Measurements from ENCODE around the gene DNAJB12.
"Not testable (repeated sequence)": the region's sequence is repeated elsewhere in the genome, so short reads cannot be mapped to it uniquely, and the experiment has no call there.

Gene DNAJB12

DNA sequence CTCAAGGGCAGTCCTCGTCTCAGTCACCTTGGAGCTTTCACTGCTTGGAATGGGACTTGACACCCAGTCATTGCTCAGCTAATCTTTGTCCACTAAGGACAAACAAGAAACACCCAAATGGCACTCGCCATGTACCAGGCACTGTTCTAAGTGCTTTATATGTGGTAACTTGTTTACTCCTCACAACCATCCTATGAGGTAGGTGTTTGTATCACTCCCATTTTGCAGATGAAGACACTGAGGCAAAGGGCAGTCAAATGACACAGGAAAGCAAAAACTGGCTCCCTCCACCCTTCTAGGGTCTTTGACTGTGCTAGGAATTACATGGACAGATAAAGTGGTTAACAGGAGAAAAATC is 24.7 kb downstream of the DNAJB12 start:
- no peak for DNase-seq

DNA sequence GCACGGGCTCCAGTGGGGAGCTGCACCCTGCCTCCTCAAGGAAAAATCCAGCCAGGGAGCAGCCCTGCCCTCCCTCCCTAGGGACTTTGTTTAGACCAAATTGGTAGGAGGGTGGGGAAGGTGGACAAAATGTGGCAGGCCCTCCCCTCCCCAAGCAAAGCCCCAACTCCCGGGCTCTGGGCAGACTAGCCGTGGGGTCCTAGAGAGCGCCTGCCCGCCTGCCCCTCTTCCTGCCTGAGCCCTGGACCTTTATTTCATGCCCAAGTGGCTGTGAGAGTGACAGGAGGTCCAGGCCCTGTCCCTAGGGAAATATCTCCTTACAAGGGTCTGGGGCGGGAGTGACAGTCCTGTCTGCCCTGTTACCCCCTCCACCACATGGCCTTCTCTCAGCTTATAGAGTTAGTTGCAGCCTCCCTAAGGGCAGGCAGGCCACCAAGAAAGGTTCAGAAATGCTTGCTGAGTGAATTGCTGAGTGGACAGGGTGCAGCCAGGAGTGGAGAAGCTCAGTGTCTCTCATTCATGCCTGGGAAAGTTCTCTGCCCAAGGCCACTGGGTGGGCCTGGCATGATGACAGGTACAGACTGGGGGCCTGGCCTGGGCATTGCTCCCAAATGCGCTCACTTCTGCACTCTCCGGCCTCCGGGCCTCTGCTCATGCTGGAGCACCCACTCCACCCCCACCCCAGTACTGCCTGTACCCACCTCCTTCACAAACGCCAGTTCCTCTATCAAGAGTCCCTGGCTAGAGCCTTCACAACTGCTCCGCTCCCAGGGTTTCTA is 25.2 kb downstream of the DNAJB12 start:
- DNase-seq = no peak

DNA sequence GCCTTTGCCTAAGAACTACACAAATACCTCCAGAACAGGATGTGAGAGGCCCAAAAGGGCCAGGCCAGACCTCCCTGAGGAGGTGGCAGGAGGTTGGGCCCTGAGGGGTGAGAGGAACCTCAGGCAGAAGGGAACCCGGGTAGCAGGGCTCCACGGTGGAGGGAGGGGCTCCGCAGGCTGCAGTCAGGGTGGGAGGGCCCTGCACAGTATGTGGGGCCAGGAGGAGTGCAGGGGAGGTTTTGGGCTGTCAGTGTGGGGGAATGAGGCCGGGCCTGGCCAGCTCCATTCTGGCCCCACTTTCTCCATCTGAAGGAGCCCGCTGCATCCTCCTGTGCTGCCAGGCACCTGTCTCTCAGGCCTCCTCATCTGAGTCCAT is 25.9 kb downstream of the DNAJB12 start:
- DNase-seq = no peak

DNA sequence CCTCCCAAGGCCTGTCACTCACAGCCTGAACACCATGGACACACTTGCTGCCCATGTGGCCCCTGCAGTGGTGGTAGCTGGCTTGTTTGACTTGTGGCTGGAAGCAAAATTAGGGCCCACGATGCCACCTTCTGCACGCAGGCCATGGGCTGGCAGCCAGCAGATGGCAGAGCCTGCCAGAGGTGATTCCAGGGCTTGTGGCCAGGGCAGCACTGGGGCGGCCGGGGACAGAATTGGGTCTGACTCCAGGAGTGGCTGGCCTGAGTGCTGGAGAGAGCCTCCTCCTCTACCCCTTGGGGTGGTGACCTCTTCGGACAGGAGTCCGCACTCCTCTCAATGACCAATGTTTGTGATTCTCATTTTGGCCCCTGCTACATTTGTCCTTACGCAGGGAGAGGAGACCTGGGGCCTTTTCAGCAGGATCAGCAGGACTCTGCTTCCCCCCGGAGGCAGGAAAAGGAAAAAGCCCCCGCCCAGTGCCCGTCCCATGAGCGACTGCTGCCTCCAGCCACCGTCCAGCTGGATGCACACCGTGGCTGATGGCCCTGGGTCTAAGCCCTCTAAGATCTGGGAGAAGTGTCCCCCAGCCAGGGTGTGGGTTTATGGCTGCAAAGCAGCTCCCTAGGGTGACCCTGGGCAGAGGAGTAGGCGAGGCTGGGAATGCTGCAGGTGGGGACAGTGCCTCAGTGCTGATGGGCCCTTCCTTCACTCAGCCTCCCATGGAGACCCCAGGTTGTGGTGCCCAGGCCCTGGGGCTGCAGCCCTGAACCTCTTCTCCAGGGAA is 26.5 kb downstream of the DNAJB12 start:
- DNase-seq = peak; percentile 81

DNA sequence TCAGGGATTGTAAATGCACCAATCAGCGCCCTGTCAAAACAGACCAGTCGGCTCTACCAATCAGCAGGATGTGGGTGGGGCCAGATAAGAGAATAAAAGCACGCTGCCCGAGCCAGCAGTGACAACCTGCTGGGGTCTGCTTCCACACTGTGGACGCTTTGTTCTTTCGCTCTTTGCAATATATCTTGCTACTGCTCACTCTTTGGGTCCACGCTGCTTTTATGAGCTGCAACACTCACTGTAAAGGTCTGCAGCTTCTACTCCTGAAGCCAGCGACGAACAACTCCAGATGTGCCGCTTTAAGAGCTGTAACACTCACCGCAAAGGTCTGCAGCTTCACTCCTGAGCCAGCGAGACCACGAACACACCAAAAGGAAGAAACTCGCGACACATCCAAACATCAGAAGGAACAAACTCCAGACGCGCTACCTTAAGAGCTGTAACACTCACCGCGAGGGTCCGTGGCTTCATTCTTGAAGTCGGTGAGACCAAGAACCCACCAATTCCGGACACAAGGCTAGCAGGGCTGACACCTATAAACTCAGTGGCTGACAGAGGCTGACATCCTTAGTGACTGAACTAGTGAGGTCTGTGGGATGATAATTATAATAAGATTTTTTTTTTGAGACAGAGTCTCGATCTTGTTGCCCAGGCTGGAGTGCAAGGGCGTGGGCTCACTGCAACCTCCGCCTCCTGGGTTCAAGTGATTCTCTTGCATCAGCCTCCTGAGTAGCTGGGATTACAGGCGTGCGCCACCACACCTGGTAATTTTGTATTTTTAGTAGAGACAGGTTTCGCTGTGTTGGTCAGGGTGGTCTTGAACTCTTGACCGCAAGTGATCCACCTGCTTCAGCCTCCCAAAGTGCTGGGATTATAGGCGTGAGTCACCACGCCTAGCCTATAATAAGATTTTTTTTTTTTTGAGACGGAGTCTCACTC is 27.8 kb downstream of the DNAJB12 start:
- DNase-seq = not testable (repeated sequence)

DNA sequence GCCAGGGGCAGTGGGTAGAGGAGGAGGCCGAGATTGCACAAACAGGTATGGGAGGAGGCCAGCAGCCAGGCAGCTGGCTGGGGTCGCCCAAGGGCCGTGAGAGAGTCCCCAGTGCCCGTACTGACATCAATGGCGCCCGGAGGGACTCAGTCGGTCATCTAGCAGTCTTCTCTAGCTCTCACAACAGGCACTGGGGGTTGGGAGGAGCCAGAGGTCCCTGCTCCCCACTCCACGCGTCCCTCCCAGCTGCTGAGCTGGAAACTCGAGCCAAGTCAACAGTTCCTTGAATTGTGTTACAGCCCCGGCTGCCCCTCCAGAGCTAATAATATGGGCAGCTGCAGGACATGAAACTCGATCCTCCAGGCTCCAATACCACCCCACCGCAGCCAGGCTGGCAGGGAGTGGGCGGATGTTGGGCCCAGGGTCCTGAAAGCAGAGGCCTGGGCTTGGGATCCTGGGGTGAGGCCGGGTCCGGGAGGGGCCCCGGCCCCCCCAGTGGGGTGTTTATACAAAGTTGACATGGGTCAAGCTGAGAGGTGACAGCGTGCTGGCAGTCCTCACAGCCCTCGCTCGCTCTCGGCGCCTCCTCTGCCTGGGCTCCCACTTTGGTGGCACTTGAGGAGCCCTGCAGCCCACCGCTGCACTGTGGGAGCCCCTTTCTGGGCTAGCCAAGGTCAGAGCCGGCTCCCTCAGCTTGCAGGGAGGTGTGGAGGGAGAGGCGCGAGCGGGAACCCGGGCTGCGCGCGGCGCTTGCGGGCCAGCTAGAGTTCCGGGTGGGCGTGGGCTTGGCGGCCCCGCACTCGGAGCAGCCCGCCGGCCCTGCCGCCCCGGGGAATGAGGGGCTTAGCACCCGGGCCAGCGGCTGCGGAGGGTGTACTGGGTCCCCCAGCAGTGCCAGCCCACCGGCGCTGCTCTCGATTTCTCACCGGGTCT is 29.2 kb downstream of the DNAJB12 start:
- peak; percentile 98 for DNase-seq

DNA sequence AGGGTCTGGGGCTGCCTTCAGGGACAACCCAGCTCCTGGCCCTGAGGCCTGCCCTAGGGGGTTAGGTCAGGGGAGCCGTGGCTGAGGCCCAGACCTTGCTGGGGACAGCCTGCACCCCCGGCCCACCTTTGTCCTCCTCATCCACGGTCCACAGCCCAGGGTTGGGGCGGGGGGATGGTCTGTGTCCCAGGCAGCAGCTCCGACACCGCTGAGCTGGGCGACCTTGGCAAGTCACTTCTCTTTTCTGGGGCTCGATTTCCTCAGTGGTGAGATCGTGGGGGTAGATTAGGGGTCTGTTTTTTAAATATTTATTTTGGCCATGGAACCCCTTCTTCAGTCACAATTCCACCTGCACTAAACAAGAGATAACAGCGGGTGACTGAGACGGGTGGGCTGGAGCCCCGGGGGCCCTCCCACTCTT is 30.9 kb downstream of the DNAJB12 start:
- no peak for DNase-seq

DNA sequence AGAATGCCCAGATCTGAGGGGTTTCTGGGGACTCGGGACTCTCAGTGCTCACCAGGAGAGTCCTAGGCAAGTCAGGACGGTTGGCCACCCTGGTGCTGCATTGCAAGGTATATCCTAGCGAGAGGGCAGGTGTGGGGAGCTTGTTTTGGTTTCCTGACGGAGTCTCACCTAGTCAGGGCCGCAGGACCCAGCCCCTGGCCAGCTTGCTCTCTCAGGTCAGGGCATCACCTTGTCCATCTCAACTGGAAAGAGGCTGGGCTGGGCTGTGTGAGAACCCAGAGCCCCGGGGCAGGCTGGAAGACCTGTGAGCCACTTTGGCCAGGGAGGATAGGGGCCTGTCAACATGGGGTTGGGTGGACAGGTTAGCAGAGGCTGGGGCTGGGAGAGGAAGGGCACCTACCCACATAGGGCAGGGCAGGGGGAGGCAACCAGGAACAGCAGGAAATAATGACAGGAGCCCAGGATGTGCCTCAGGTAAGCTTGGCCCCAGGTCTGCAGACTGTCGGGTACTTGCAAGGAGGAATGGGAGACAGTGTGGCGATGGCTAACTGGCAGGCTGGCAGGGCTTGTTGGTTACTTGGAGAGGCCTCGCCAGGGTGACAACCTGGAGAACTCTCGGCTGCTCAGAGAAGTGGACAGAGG is 31.5 kb downstream of the DNAJB12 start:
- no peak for DNase-seq

DNA sequence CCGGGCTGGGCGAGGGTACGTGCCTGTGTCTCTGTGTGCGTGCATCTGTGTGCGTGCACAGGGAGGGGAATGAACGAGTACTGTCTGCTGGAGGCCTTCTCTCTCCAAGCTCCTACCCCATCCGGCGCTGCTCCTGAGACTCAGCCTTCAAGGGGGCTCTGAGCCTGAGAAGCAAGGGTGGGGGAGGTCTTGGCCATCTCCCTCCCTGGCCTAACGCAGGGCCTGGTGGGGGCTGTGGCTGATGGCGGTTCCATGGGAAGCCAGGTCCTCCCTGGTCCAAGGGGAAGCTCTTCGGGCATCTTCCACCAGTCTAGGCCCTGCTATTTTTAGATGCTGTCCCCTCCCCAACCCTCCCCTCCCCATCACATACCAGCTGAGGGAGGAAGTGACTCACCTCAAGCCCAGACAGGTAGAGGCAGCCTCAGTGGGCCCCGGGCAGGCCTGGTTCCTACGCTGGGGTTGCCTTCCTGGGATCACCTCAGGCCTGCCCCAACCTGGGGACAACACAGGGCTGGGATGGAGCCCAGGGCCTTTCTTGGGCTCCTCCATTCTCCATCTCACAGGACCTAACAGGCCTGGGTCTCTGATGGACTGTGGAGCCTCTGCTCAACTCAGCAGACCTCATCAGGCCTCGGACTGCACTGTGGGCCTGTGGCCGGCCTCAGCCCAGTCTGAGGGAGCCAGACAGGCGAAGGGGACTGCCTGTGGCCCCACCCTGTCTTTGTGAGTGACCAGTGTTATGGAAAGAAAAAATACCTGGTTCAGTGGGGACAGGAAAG is 32.2 kb downstream of the DNAJB12 start:
- peak; percentile 56 for DNase-seq

DNA sequence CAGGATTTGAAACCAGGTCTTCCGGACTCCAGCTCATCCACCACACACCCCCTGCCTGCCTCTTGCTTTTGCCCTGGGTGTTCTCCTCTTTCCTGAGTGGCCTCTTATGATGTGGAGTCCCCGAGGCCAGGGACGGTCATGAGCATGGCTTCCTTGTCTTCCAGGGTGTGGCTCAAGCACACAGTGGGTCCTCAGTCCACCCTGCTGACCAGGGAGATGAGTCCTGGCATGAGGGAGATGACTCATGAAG is 32.8 kb downstream of the DNAJB12 start:
- no peak for DNase-seq

DNA sequence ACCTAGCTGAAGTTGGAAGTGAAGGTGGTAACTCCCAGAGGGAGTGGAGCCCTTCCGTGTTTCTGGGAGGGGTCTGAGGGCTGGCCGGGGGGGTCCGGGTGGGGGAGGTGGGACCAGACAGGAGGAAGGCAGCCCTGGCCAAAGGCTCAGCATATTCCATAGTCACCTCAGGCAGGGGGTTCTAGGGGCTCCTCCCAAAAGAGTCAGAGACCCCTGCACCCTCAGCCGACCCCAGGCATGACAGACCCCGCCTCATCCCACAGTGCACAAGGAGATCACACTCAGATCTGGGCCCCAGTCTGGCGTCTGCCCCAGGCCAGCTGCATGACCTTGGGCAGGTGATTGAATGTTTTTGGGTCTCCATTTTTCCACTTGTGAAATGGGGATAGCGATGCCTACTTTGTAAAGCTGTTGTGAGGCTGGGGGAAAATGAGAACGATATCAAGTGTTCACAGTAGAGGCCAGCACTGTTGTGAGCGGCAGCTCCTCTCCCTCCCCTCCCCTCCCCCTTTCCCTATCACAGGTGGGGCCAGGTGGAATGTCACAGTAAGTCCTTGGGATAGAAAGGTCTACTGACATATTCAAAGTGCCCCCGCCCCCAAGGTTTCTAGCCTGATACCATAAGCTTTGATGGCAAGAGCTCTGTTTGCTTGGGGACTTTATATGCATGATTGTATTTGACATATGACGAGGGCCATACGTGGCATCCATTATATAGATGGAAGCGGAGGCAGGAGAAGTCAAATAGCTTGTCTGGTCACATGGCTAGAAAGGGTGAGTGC is 33.3 kb downstream of the DNAJB12 start:
- peak; percentile 53 for DNase-seq

DNA sequence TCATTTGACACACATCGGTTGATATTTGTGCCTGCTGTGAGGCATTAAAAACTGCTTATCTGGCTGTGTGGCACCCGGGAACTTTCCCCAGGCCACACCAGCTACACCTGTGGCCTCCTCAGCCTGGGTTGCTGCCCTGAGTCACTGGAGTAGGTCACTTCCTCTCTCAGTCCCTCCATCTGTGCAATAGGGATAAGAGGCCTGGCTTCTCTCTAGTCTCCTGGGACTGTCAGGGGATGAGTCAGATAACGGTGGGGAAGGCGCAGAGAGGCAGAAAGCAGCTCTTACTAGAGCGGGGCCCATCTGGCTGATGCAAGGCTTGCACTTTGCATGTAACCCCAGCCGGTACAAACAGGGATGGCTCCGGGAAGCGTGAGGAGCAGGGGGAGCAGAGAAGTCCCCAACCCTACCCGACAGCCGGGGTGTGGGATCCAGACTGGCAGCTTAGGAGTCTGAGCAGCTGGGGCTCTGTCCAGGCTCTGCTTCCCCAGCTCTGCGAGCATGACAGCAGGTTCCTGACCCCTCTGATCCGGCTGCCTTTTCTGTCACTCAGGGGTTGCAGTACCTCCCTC is 34.0 kb downstream of the DNAJB12 start:
- peak; percentile 99 for DNase-seq

DNA sequence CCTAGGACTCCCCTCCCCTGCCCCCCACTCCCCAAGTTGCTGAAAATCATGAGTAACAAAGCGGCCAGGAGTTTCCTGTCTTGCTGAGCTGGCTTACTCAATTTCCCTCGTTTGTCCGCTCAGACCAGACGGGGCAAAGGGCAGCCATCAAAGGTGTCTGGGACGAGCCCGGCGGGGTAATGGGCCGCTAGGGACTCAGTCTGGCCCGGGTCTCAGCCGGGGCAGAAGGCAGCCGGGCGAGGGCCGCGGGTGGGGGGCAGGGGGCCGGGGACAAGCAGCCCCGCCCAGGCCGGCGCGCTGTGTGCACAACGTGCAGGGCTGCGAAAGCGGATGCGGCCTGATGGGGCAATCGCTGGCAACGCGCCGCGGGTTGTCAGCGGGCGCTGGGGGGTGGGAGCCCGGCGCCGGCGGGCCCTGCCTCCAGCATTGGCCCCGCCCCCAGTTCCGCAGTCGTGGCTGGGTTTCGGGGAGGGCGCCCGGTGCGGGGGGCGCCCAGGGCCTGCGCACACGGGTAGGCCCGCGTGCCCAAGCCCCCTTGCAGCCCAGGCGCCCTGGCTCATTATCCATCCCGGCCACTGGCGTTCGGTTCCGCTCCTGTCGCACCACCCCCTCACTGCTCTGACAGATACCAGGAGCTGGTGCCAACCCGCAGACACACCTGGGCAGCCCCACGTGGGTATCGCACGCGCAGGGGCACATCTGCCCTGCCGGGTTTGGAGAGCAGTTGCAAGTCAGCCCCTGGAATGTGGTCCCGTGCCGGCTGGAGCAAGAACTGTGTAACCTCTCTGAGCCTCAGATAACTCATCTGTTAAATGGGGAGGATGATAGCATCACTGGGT is 35.1 kb downstream of the DNAJB12 start:
- DNase-seq = peak; percentile 94

DNA sequence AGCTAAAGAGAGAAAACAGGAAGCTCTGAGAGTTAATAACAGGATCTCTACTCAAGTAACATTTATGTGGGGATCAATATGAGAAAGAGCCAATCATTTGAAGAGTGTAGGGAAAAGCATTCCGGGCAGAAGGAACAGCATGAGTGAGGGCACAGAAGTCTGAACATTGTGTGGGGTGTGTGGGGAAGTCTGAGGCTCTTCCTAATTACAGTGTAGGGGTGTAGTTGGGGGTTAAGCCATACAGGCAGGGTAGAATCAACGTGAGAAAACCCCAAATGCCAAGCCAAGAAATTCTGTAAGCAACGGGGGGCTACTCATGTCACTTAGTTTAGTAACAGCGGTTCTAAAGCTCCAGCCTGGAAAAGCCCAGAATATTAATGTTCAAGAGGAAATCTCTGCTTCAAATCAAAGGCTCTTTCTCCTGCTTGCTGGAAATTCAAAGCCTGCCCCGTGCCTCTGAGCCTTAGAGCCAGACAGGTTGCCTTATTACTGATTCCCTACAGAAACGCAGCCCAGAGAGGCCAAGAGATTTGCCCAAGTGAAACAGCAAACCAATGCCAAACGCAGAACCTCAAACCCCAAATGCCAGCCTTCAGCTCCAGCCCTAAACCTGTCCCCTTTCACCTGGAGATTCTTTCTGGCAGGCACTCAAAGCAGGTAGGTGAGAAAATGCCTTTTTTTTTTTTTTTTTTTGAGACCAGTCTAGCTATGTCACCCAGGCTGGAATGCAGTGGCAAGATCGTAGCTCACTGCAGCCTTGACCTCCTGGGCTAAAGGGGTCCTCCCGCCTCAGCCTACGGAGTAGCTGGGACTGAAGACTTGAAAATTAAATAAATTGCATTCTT is 36.1 kb downstream of the DNAJB12 start:
- DNase-seq = peak; percentile 51

DNA sequence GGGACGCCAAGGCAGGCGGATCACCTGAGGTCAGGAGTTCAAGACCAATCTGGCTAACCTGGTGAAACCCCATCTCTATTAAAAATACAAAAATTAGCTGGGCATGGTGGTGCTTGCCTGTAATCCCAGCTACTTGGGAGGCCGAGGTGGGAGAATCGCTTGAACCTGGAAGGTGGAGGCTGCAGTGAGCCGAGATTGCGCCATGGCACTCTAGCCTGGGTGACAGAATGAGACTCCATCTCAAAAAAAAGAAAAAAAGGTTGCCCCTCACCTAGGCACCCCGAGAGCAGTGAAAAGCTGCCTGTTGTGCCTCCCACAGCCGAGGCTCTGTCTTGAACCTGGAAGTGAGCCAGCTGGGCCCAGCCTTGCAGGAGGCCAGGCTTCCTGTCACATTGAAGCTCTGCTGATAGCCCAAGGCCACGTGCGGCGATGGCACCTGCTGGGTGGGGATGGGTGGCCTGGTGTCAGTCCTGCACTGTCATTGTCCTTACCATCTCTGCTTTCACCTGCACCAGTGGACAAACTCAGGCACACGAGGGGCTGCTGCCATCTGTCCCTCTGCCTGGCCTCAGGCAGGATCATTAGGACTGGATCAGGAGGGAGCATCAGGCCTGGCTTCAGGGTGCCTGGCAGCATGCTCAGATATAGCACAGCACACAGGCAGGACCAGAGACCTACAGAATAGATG is 37.8 kb downstream of the DNAJB12 start:
- DNase-seq = peak; percentile 80

DNA sequence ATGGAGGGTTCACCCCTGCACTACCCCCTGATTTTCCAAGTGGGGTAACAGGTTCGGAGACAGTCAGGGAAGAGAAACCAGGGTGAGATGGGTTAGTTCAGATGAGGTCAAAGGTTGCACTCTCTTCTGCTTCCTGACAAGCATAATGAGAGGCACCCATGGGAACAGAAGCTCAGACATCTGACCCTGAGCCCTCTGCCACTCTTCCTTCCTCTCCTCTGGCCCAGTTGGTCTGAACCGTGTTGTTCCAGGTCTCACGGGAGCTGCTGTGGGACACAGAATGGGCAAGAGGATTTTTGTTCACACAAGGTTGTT is 38.4 kb downstream of the DNAJB12 start:
- DNase-seq = no peak

DNA sequence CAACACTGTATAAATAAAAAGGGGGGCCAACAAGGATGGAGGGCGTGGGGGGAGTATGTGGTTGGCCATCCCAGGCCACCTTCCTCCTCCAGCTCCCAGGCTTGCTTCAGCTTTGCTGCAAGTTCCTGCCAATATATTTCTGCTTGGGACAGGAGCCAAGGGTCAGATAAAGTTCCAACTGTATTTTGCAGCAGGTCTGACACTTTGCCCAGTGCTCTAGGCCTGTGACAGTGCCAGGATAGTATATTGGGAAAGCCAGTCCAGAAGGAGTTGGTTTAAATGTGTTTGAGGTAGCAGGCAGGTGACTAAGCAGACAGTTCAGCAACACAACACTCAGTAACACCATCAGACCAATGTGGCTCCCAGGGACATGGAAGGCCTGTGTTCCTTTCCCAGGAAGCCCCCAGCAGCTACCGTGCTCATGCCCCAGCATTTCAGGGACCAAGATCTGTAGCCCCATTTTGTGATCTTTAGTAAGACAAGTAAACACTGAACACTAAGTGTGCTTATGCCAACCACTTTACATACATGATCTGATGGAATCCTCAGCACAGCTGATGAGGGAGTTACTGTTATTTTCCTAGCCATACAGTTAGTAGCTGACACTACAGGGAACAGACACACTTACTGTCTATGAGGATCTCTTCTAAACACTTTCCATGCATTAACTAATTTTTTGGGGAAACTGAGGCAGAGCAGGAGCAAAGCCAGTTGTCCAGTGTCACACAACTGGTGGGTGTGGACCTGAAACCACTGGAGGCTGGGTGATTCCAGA is 38.9 kb downstream of the DNAJB12 start:
- no peak for DNase-seq

Data from DMS53 (cell line).